GM23338 (cell line): ENCODE results near the gene RNF130.

ENCODE experiments used
- CREB1 ChIP-seq: fragments of 250-450 bp; sonication (Bioruptor Pico); IDR thresholded peaks from 2 replicates; pipeline ENCODE4 v1.5.0; 2020; ENCODE audit warnings: low read depth, mild to moderate bottlenecking, moderate library complexity
- EZH2 ChIP-seq: fragments of 200-600 bp; sonication (generic); IDR thresholded peaks from one replicate; pipeline ENCODE4 v1.8.0; 2017; ENCODE audit warnings: antibody characterized with exemption, mild to moderate bottlenecking, low read depth; ENCODE audit not compliant: unreplicated experiment
- EZH2phosphoT487 ChIP-seq: fragments of 200-600 bp; sonication (generic); IDR thresholded peaks from one replicate; pipeline ENCODE4 v1.8.1; 2018; ENCODE audit warnings: antibody characterized with exemption; ENCODE audit not compliant: unreplicated experiment
- JUNB ChIP-seq: IDR thresholded peaks from one replicate; pipeline ENCODE4 v1.6.1; 2016; ENCODE audit warnings: antibody characterized with exemption; ENCODE audit not compliant: unreplicated experiment
- NANOG ChIP-seq: IDR thresholded peaks from 2 replicates; pipeline ENCODE4 v1.6.1; 2016; ENCODE audit warnings: antibody characterized with exemption, borderline replicate concordance
- POLR2AphosphoS5 ChIP-seq: IDR thresholded peaks from 2 replicates; pipeline ENCODE4 v1.6.1; 2016; ENCODE audit warnings: antibody characterized with exemption, low read depth
- STAT1 ChIP-seq: IDR thresholded peaks from one replicate; pipeline ENCODE4 v1.6.1; 2016; ENCODE audit warnings: antibody characterized with exemption; ENCODE audit not compliant: unreplicated experiment
- ZNF331 ChIP-seq: fragments of 250-450 bp; sonication (Bioruptor Pico); IDR thresholded peaks from 2 replicates; pipeline ENCODE4 v1.5.0; 2020; ENCODE audit warnings: low read depth, mild to moderate bottlenecking, moderate library complexity
- TF ChIP-seq, protein P1 (sequence below), 2 experiments: fragments of 200-600 bp in 1 of 2; sonication (generic) in 1 of 2; conservative IDR thresholded peaks; 2 replicates each; pipeline versions ENCODE4 v1.5.1 to v1.6.1; 2016 to 2017; ENCODE audit warnings: antibody characterized with exemption in 2 of 2, low read depth in 2 of 2, mild to moderate bottlenecking in 2 of 2, moderate library complexity in 1 of 2
- TF ChIP-seq, protein P2 (sequence below): IDR thresholded peaks from one replicate; pipeline ENCODE4 v1.6.1; 2018; ENCODE audit warnings: antibody characterized with exemption; ENCODE audit not compliant: unreplicated experiment
- TF ChIP-seq, protein P3 (sequence below): IDR thresholded peaks from 2 replicates; pipeline ENCODE4 v1.6.1; 2016; ENCODE audit warnings: antibody characterized with exemption

DNA sequence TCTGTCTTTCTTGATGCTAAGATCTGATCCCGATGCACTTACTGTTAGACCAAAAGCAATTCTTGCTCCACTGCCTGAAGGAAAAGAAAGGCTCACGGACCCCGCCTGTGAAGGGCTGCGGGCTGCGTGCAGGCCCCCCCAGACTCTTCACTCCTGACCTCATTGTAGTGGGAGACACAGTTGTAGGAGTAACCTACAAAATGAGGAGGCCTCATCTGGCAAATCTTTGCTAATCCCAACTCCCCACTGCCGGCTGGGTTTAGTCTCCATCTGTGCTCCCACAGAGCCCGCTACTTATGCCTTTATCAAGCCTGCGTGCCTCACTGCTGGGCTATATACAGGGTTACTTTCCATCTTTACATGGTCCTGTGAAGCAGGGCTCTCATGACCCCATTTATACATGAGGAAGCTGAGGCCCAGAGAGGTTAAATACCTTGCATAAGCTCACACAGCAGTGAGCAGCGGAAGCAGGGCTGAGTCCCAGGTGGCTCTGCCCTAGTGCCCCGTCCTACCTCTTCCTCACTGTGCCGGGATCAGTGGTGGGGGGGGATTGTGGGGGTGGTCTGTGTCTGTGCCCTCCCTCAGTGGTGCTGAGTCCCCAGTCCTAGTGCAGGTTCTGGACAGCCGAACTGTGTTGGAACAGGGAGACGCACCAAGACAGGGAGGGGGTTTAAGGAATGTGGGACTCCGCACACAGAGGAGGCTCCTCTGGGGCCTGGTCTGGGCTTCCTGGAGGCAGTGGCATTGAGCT is 43.9 kb upstream of the RNF130 start:
- TF ChIP-seq, protein P1, sequence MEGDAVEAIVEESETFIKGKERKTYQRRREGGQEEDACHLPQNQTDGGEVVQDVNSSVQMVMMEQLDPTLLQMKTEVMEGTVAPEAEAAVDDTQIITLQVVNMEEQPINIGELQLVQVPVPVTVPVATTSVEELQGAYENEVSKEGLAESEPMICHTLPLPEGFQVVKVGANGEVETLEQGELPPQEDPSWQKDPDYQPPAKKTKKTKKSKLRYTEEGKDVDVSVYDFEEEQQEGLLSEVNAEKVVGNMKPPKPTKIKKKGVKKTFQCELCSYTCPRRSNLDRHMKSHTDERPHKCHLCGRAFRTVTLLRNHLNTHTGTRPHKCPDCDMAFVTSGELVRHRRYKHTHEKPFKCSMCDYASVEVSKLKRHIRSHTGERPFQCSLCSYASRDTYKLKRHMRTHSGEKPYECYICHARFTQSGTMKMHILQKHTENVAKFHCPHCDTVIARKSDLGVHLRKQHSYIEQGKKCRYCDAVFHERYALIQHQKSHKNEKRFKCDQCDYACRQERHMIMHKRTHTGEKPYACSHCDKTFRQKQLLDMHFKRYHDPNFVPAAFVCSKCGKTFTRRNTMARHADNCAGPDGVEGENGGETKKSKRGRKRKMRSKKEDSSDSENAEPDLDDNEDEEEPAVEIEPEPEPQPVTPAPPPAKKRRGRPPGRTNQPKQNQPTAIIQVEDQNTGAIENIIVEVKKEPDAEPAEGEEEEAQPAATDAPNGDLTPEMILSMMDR (conservative IDR thresholded peaks at IDR 0.05; ENCODE audit: low read depth in 2 of 2), result no peak
- TF ChIP-seq POLR2AphosphoS5, result no peak
- TF ChIP-seq EZH2, result no peak
- no peak for TF ChIP-seq JUNB
- no peak for TF ChIP-seq EZH2phosphoT487
- TF ChIP-seq CREB1 (CRISPR knock-in tag), result no peak
- TF ChIP-seq, protein P2, sequence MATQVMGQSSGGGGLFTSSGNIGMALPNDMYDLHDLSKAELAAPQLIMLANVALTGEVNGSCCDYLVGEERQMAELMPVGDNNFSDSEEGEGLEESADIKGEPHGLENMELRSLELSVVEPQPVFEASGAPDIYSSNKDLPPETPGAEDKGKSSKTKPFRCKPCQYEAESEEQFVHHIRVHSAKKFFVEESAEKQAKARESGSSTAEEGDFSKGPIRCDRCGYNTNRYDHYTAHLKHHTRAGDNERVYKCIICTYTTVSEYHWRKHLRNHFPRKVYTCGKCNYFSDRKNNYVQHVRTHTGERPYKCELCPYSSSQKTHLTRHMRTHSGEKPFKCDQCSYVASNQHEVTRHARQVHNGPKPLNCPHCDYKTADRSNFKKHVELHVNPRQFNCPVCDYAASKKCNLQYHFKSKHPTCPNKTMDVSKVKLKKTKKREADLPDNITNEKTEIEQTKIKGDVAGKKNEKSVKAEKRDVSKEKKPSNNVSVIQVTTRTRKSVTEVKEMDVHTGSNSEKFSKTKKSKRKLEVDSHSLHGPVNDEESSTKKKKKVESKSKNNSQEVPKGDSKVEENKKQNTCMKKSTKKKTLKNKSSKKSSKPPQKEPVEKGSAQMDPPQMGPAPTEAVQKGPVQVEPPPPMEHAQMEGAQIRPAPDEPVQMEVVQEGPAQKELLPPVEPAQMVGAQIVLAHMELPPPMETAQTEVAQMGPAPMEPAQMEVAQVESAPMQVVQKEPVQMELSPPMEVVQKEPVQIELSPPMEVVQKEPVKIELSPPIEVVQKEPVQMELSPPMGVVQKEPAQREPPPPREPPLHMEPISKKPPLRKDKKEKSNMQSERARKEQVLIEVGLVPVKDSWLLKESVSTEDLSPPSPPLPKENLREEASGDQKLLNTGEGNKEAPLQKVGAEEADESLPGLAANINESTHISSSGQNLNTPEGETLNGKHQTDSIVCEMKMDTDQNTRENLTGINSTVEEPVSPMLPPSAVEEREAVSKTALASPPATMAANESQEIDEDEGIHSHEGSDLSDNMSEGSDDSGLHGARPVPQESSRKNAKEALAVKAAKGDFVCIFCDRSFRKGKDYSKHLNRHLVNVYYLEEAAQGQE, result no peak
- TF ChIP-seq, protein P3, sequence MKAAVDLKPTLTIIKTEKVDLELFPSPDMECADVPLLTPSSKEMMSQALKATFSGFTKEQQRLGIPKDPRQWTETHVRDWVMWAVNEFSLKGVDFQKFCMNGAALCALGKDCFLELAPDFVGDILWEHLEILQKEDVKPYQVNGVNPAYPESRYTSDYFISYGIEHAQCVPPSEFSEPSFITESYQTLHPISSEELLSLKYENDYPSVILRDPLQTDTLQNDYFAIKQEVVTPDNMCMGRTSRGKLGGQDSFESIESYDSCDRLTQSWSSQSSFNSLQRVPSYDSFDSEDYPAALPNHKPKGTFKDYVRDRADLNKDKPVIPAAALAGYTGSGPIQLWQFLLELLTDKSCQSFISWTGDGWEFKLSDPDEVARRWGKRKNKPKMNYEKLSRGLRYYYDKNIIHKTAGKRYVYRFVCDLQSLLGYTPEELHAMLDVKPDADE, result no peak
- no peak for TF ChIP-seq STAT1
- no peak for TF ChIP-seq ZNF331 (CRISPR knock-in tag)
- TF ChIP-seq NANOG, result no peak
